PC-3 (cell line): ENCODE results near the gene GRIN2C. TPM values are rescaled to one million over a fixed set of nuclear protein-coding genes. Genes with fewer than 3 reads are reported as not detected.

Source experiments
- ATAC-seq: fragments of 200-7000 bp; cut with Tn5 transposase; 2 replicates; pipeline ENCODE4 v1.9.1; 2020; ENCODE audit warnings: mild to moderate bottlenecking, moderate library complexity
- BruUV-seq: library from RNA; stranded (reverse); fragments of 400-500 nt; replicated peaks from 2 replicates; lab custom pipeline; 2021; lab: Mats Ljungman, UMichigan
- CTCF ChIA-PET: fragments of 300-600 bp; sonication (Branson Sonifier 250); formaldehyde crosslinking; loops from one replicate; lab custom pipeline; 2022; ENCODE audit warnings: antibody characterized with exemption; lab: Charles Lee
- POLR2A ChIA-PET: fragments of 300-600 bp; sonication (Branson Sonifier 250); formaldehyde crosslinking; loops from one replicate; lab custom pipeline; 2022; ENCODE audit warnings: antibody characterized with exemption; ENCODE audit not compliant: unreplicated experiment; lab: Charles Lee
- DNase-seq: peaks from one replicate; pipeline ENCODE4 v3.0.0-alpha.2; 2015
- H2AFZ ChIP-seq: fragments of 300-600 bp; sonication (generic); 2 replicates; pipeline ENCODE4 v1.6.0; 2016; ENCODE audit warnings: antibody characterized with exemption, low read length
- H3F3A ChIP-seq: fragments of 300-600 bp; sonication (generic); one replicate; pipeline ENCODE4 v1.6.0; 2017; ENCODE audit warnings: antibody characterized with exemption, low read length, control low read depth, mild to moderate bottlenecking; ENCODE audit not compliant: unreplicated experiment
- H3K27ac ChIP-seq: fragments of 300-600 bp; sonication (generic); 2 replicates; pipeline ENCODE4 v1.5.1; 2016; ENCODE audit warnings: mild to moderate bottlenecking, low read length
- H3K27me3 ChIP-seq: fragments of 300-600 bp; sonication (generic); 2 replicates; pipeline ENCODE4 v1.6.1; 2016; ENCODE audit warnings: low read length, mixed read lengths
- H3K36me3 ChIP-seq: fragments of 300-600 bp; sonication (generic); 2 replicates; pipeline ENCODE4 v1.6.1; 2016; ENCODE audit warnings: low read depth, mixed run types, low read length, mixed read lengths
- H3K4me1 ChIP-seq: fragments of 300-600 bp; sonication (generic); 2 replicates; pipeline ENCODE4 v1.5.1; 2016; ENCODE audit warnings: low read length; ENCODE audit not compliant: insufficient read depth
- H3K4me2 ChIP-seq: fragments of 300-600 bp; sonication (generic); 2 replicates; pipeline ENCODE4 v1.6.0; 2016; ENCODE audit warnings: low read length
- H3K4me3 ChIP-seq: fragments of 300-600 bp; sonication (generic); 2 replicates; pipeline ENCODE4 v1.5.1; 2016; ENCODE audit warnings: mild to moderate bottlenecking, low read length, mixed read lengths
- H3K79me2 ChIP-seq: fragments of 300-600 bp; sonication (generic); 2 replicates; pipeline ENCODE4 v1.6.1; 2017; ENCODE audit warnings: low read length, mixed read lengths
- H3K9ac ChIP-seq: fragments of 300-600 bp; sonication (generic); 2 replicates; pipeline ENCODE4 v1.6.0; 2016; ENCODE audit warnings: mild to moderate bottlenecking, low read length
- H3K9me2 ChIP-seq: fragments of 300-600 bp; sonication (generic); replicated peaks from 2 replicates; pipeline ENCODE4 v1.6.1; 2016; ENCODE audit warnings: mixed run types, low read length, mixed read lengths
- H3K9me3 ChIP-seq: fragments of 300-600 bp; sonication (generic); 2 replicates; pipeline ENCODE4 v1.6.1; 2016; ENCODE audit warnings: low read length, mixed read lengths
- H4K20me1 ChIP-seq: fragments of 300-600 bp; sonication (generic); 2 replicates; pipeline ENCODE4 v1.6.1; 2016; ENCODE audit warnings: low read length, mixed read lengths
- EZH2 ChIP-seq: fragments of 300-600 bp; sonication (generic); IDR thresholded peaks from one replicate; pipeline ENCODE4 v1.6.1; 2017; ENCODE audit warnings: antibody characterized with exemption, mild to moderate bottlenecking, low read length; ENCODE audit not compliant: unreplicated experiment
- EZH2phosphoT487 ChIP-seq: fragments of 300-600 bp; sonication (generic); IDR thresholded peaks from 2 replicates; pipeline ENCODE4 v1.6.1; 2018; ENCODE audit warnings: mild to moderate bottlenecking, antibody characterized with exemption, low read length, borderline replicate concordance
- intact Hi-C: fragments of 100-400 bp; cut with micrococcal nuclease; formaldehyde crosslinking; loops from 2 replicates; pipeline ENCODE4 v1.9.0; 2023
- total RNA-seq: library from RNA; depleted of rRNA; stranded (reverse); fragments of >200 nt; gene quantifications from 2 replicates; pipeline ENCODE4 v1.2.3, GENCODE V29; 2014
- TF ChIP-seq, protein P1 (sequence below): fragments of 300-600 bp; sonication (generic); conservative IDR thresholded peaks from 2 replicates; pipeline ENCODE4 v1.5.1; 2017; ENCODE audit warnings: antibody characterized with exemption, low read depth, mild to moderate bottlenecking, low read length

GRIN2C gene
- total RNA-seq, 1 experiment from 2014 or later: 0.04 TPM

DNA sequence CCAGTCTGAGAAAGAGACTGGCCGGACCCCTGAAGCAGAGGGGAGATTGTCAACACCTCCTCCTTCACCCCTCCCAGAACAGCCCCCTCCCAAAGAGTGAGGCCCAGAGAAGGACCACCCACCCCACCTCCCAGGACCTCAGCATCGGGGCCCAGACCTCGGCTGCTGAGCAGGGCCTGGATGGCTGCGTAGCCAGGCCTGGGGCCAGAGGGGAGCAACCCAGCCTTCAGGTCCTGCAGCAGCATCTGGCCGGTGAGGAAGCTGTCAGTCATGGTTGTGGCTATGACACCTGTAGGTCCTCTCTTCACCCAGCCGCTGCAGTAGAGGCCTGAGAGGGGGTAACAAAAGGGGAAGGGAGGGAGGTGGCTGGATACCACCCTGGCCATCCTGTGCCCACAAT, 3.2 kb upstream of the GRIN2C start:
- intact Hi-C loops: no loop called here
- no peaks in the 10 kb centered on the region for H3K79me2 ChIP-seq
- H3K36me3 ChIP-seq: no peaks in the 10 kb centered on the region
- no peak overlapping the region for H2AFZ ChIP-seq
- H3K27ac ChIP-seq: no peak overlapping the region
- no peak overlapping the region for H3K9ac ChIP-seq
- H3K27me3 ChIP-seq: peaks cover 39% of the 10 kb centered on the region
- no peaks in the 10 kb centered on the region for H3K9me3 ChIP-seq
- H3K4me1 ChIP-seq: no peaks in the 10 kb centered on the region
- POLR2A ChIA-PET: interaction anchor here (1.0 kb wide), 1 partner anchor 10 kb away, joined by 3 read pairs; the partner anchor contains the start of gene FDXR
- TF ChIP-seq, protein P1, sequence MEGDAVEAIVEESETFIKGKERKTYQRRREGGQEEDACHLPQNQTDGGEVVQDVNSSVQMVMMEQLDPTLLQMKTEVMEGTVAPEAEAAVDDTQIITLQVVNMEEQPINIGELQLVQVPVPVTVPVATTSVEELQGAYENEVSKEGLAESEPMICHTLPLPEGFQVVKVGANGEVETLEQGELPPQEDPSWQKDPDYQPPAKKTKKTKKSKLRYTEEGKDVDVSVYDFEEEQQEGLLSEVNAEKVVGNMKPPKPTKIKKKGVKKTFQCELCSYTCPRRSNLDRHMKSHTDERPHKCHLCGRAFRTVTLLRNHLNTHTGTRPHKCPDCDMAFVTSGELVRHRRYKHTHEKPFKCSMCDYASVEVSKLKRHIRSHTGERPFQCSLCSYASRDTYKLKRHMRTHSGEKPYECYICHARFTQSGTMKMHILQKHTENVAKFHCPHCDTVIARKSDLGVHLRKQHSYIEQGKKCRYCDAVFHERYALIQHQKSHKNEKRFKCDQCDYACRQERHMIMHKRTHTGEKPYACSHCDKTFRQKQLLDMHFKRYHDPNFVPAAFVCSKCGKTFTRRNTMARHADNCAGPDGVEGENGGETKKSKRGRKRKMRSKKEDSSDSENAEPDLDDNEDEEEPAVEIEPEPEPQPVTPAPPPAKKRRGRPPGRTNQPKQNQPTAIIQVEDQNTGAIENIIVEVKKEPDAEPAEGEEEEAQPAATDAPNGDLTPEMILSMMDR: no peak
- TF ChIP-seq EZH2: no peak
- no peak for TF ChIP-seq EZH2phosphoT487
- DNase-seq: no peak
- ATAC-seq: no peak
- no peak overlapping the region for H3K4me3 ChIP-seq
- H3F3A ChIP-seq: no peaks in the 10 kb centered on the region
- no TSS peak for BruUV-seq
- H3K9me2 ChIP-seq: no peaks in the 10 kb centered on the region
- H3K4me2 ChIP-seq: no peak overlapping the region
- CTCF ChIA-PET: interaction anchor here (0.6 to 1.5 kb wide), 3 partner anchors 10 to 20 kb away, joined by 3 to 17 read pairs (median 9); partner anchors contain the start of gene FDXR
- no peaks in the 10 kb centered on the region for H4K20me1 ChIP-seq

DNA sequence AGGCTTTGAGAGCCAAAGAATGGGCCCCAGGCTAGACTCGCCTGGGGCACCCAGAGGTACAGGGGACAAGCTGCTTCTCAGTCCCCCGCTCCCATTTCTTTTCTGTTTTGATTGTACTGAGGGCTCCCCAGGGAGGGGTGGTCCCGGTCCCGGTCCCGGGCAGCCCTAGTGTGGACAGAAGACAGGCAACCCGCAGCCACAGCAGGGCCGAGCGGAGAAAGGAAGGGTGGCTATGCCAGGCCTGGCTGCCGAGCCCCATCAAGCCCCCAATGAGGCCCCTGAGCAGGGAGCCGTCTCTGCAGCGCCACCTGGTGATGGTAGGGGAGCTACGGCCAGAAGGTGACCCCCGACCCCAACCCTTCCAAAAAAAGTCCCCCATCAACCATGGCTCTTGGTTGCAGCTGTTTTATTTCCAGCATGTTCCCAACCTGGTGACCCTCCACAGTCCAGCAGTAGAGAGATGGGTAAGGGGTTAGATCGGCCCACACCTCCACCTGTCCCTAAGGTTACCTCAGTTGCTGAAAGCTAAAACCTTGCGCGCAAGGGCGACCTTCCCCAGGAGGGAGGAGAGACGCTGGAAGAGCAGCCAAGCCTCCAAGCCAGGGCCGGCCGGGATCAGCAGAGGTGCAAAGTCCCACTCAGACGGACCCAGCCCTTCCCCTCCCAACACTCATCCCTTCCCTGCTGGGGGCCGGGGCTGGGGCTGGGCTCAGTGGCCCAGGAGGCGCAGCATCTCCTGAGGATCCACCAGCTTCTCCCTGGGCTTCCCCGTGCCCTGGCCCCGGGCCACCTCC, 2.6 kb upstream of the GRIN2C start:
- Histone ChIP-seq H3K9me2 (no peaks in the 10 kb centered on the region), H2AFZ (no peak overlapping the region), H3K9ac (no peak overlapping the region), H3K4me2 (no peak overlapping the region), H3K27ac (no peak overlapping the region), H3K4me3 (no peak overlapping the region), H3K79me2 (no peaks in the 10 kb centered on the region), H3K36me3 (no peaks in the 10 kb centered on the region), H3K4me1 (no peaks in the 10 kb centered on the region), H3K9me3 (no peaks in the 10 kb centered on the region), H3F3A (no peaks in the 10 kb centered on the region), H3K27me3 (peaks cover 45% of the 10 kb centered on the region), H4K20me1 (no peaks in the 10 kb centered on the region)
- TF ChIP-seq EZH2phosphoT487 (no peak; the same call in 1 of the 2 replicates), EZH2 (no peak)
- TF ChIP-seq, protein P1: peak; percentile 86
- intact Hi-C loops: no loop called here
- peak; percentile 36 for DNase-seq
- ChIA-PET CTCF (interaction anchor here (0.5 to 1.5 kb wide), 5 partner anchors 11 to 341 kb away, joined by 3 to 17 read pairs (median 4); partner anchors contain the start of gene FDXR), POLR2A (no interaction called here)
- ATAC-seq: no peak
- BruUV-seq: no TSS peak

DNA sequence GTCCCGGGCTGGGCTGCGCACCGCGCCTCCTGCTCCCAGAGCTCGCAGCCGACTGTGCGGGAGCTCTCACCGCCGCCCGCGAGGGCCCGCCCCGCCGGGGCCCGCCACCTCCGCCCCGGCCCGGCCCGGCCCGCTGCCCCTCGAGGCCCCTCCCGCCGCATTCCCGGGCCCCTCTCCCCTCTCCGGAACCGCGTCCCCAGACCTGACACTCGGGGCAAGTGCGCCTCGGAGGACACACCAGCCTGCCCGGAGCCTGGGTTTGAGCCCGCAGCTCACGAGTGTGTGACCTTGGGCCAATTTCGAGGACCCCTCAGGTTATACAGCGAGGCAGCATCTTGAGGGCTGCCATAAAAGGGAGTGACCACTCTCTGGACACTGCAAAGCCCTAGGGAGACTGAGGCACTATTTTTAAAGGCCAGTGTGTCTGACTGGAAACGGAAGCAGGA, 2.0 kb upstream of the GRIN2C start:
- Histone ChIP-seq H4K20me1 (no peaks in the 10 kb centered on the region), H3K27ac (no peak overlapping the region), H3K4me3 (no peak overlapping the region), H3K9ac (no peak overlapping the region), H3K36me3 (no peaks in the 10 kb centered on the region), H3K9me3 (no peaks in the 10 kb centered on the region), H3K27me3 (peaks cover 51% of the 10 kb centered on the region), H3K9me2 (no peaks in the 10 kb centered on the region), H2AFZ (no peak overlapping the region), H3K4me1 (no peaks in the 10 kb centered on the region), H3K4me2 (no peak overlapping the region), H3F3A (no peaks in the 10 kb centered on the region), H3K79me2 (no peaks in the 10 kb centered on the region)
- DNase-seq (no peak), ATAC-seq (no peak)
- intact Hi-C loops: no loop called here
- BruUV-seq: no TSS peak
- ChIA-PET CTCF (interaction anchor here (1.1 to 1.5 kb wide), 2 partner anchors 12 to 19 kb away, joined by 9 to 17 read pairs; partner anchors contain the start of gene FDXR), POLR2A (no interaction called here)
- TF ChIP-seq EZH2phosphoT487 (peak; percentile 58; the same call in 1 of the 2 replicates), EZH2 (no peak)
